Retina (tissue), 1 donor: Measurements from ENCODE around the gene CUEDC2.

Experiments
- DNase-seq: peaks from one replicate; pipeline ENCODE4 v3.0.0-alpha.2; 2016

Gene CUEDC2, protein sequence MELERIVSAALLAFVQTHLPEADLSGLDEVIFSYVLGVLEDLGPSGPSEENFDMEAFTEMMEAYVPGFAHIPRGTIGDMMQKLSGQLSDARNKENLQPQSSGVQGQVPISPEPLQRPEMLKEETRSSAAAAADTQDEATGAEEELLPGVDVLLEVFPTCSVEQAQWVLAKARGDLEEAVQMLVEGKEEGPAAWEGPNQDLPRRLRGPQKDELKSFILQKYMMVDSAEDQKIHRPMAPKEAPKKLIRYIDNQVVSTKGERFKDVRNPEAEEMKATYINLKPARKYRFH

DNA sequence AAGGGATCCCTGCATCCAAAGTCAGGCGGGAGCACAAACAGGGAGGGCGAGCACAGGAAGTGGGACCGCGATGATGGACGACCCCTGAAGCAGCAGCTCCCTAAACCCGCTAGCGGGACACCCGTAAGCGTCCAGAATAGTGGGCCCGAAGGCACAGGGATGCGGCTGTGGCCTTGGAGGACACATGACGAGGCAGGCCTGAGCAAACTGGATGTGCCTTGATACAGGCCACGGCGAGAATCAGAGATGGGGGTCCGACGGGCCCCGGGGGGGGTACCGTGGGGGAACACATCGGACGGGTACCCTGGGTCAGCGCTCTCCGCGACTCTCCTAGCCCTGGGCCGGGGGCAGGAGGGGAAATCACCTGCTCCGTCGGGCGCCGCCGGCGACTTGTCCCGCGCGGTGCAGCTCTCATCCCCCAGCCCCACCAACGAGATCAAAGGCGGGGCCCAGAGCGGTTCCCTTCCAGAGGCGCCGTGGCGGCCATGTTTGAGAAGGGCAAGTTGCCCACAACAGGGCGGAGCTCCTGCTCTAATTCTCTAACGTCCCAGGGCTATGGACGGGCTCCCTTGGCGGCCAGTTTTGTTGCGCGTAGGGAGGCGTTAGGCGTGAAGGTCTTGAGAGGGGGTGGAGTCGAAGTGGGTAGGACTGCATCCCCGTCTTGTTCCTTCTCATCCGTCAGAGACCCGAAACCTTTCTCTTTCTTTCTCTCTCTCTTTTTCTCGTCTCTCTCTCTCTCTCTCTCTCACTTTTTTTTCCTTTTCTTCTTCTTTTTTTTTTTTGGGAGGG is at the start of gene CUEDC2:
Gene CUEDC2, minus strand, starts transcription at position 413 of the 789 bp plus-strand sequence. CDS start 7,386 bp downstream, outside the sequence.
- peak; percentile 98 for DNase-seq

- DNase-seq = no peak
These were observed 48.0 kb upstream of the CUEDC2 start for GRCh38 chr10:102480396-102480795.

- DNase-seq = no peak
These were observed 47.3 kb upstream of the CUEDC2 start for GRCh38 chr10:102479651-102480050.

GRCh38 chr10:102476466-102477141 is 44.2 kb upstream of the CUEDC2 start:
- DNase-seq = no peak

GRCh38 chr10:102475451-102476040 is 43.2 kb upstream of the CUEDC2 start:
- DNase-seq = no peak

GRCh38 chr10:102473445-102474331 is 41.3 kb upstream of the CUEDC2 start:
- DNase-seq = no peak

DNA sequence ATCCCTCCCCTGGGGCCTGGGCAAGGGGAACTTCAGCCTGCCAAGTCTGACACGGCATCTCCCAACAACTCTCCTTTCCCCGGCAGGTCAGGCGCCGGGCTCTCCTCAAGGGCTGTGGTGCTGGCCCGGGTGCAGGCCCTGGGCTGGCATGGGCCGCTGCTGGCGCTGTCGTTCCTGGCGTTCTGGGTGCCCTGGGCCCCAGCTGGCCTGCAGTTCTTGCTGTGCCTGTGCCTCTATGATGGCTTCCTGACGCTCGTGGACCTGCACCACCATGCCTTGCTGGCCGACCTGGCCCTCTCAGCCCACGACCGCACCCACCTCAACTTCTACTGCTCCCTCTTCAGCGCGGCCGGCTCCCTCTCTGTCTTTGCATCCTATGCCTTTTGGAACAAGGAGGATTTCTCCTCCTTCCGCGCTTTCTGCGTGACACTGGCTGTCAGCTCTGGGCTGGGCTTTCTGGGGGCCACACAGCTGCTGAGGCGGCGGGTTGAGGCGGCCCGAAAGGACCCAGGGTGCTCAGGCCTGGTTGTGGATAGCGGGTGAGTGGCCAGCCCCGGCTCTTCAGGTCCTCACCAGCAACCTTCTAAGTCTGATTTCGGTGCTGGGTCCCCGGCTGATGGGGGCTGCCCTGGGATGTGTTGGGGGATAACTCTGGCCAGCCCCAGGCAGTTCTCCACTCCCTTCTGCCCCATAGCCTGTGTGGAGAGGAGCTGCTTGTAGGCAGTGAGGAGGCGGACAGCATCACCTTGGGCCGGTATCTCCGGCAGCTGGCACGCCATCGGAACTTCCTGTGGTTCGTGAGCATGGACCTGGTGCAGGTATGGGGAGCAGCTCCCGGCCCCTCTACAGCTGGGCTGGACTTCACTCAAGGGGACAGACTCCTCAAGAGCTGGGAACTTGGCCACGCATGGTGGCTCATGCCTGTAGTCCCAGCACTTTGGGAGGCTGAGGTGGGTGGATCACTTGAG is 38.5 kb upstream of the CUEDC2 start:
- no peak for DNase-seq

DNA sequence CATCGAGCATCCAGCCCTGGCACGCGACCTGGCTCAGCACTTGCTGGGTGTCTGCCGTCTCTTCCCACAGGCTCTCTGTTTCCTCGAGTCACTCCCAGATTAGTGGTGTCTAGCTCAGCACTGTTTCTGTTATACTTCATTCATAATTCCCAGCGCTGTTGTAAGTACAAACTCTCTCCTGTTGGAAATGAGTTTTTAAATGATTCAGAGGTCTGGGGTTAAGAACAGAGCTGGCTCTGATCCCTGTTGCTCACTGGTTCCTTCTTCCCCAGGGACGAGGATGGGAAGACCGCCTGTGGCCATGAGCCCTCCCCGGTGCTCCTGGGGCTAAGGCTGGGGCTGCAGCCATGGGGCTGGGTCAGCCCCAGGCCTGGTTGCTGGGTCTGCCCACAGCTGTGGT is 36.3 kb upstream of the CUEDC2 start:
- DNase-seq = no peak

- DNase-seq = no peak
These were observed 35.6 kb upstream of the CUEDC2 start for GRCh38 chr10:102467971-102468438.

DNA sequence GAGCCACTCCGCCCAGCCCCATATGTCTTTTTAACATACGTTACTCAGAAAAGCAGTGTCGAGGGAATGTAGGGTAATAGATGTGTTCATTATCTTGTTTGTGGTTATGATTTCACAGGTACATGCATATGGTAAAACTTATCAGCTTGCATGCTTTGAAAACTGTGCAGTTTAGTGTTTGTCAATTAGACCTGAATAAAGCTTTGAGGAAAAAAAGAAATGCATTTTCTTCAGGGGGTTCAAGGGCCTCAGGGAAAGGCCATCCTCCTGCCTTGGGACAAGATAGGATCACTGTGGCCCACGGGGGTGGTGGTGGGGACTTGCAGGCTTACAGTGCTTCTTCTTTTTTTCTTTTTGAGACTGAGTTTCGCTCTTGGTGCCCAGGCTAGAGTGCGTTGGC is 34.9 kb upstream of the CUEDC2 start:
- no peak for DNase-seq

- no peak for DNase-seq
These were observed 33.1 kb upstream of the CUEDC2 start for GRCh38 chr10:102465466-102465865.

DNA sequence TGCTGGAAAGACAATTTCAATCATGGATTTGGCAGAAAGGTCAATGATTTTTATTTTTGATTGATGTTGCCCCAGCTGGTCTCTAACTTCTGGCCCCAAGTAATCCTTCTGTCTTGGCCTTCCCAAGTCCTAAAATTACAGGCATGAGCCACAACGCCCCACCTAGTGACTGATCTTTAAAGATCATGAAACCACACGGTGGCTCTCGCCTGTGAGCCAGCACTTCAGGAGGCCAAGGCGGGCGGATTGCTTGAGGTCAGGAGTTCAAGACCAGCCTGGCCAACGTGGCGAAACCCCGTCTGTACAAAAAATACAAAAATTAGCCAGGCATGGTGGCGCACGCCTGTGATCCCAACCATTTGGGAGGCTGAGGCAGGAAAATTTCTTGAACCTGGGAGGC is 31.6 kb upstream of the CUEDC2 start:
- no peak for DNase-seq

- DNase-seq = no peak
These were observed 30.2 kb upstream of the CUEDC2 start for GRCh38 chr10:102462512-102463054.

DNA sequence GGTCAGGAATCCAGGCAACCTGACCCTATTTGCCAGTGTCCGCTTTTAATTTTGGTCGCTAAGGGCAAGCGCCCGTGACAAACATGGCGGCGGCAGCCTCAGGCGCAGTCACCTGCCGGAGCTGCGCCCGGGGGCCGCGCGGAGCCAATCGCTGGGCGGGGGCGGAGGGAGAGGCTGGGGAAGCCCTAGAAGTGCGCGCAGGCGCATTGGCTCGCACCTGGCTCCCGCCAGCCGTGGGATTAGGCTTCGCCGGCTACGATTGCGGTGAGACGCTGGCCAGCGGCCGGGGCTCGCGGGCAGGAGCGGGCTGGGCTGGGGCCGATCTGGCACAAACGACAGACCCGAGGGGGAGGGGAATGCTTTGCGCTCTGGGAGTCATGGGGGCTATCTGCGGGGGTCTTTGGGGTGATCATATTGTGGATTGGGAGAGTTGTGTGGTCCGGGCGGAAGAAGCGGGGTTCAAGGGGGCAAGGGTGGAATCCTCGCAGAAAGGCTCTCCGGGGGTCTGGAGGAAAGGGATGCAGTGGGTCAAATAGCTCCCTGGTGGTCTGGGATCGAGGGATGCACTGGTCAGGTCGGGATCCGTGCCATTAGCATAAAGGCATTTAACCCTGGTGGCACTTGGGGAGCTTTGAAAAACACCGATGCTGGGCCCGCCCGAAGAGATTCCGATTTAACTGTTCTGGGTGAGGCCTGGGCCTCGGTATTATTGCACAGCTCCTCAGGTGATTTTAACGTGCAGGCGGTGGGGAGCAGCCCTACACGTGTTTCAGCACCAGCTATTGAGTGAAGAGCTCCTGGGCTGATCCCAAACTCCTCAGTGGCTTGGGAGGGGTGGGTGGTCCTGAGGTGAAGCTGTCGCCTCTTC is 29.0 kb upstream of the CUEDC2 start:
- DNase-seq = peak; percentile 93

- DNase-seq = no peak
These were observed 28.4 kb upstream of the CUEDC2 start for GRCh38 chr10:102460836-102461186.

DNA sequence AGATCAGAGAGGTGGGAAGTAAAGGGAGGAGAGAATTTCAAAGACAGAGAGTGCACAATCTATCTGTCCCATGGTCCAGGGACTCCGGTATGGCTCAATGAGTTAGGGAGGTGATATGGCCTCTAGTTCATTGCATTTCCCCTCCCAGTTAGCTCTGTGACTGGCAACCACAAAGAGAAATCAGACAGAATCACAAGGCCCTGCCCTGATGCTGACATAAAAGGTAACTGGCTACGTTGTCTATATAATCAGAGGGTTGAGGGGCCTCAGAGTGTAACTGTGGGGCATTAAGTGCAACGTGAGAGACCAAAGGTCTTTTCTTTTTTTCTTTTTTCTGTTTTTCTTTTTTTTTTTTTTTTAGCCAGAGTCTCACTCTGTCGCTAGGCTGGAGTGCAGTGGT is 26.3 kb upstream of the CUEDC2 start:
- no peak for DNase-seq

DNA sequence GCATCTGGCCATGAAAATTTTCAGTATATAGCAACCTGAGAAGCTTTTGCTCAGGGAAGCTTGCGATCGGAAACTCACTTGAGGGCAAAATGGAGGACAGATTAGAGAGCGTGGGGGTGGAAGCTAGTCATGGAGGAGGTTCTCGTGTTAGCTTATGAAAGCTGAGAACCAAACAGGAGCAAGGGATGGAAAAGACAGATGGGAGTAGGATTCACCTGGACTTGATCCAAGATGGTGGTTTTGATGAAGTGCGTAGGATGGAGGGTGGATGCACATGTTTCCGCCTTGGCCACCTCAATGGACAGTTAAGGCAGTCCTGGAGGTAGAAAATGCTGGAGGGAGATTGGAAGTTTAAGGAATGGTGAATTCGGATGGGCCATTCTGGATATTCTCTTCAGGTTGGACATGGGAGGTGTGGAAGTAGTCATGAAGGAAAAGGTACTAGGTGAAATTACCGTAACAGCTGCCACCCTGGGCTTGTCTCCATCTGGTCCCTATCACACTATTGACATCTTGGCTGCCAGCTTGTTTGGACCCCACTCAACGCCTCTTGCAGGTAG is 25.3 kb upstream of the CUEDC2 start:
- DNase-seq = no peak

DNA sequence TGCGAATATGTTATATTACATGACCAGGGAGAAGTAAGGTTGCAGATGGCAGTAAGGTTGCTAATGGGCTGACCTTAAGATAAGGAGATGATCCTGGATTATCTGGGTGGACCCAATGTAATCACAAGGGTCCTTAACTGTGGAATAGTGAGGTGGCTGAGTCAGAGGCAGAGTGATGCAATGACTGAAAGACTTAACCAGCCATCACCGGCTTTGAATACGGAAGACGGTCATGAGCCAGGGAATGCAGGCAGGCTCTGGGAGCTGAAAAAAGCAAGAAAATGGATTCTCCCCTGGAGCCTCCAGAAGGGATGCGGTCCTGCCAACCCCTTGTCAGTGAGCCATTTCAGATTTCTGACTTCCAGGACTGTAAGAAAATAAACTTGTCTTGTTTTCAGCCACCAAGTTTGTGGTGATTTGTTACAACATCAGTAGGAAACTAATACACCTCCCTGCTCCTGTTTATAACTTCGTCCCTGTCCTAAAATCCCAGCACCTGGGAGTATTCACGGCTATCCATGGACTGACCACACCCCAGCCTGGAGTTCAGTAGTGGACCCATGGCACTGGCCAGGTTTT is 23.6 kb upstream of the CUEDC2 start:
- DNase-seq = no peak
